Measurements from ENCODE around the gene LPXN. TPM values are rescaled to one million over a fixed set of nuclear protein-coding genes. Genes with fewer than 3 reads are reported as not detected.

The LPXN gene
- total RNA-seq, 4 donors from 2014 or later = 4.7 to 5.4 (median 5.3) TPM

DNA sequence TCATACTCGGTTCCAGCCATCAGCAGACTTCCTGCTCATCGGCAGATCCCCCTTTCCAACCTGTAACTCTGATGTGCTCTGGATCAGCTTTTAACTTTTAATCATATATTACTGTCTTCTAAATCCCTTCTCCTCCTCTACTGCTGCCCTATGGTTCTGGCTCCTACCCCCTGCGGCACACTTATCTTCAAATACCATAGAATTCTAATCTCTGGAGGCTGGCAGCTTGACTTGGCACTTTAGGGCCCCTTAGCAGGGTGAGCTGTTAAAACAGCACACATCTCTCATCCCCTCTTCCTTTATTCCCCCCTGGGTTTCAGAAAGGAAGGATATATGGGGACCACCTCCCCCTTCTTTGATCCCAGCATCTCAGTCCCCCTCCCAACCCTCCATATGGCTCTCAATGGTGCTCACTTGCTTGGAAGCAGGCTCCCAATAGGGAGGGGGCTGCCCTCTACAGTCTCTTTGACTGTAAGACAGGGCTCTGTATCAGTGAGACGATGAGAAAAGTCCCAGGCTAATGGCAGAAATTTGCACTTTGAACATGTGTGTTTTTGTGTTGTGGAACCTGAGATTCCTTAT, 42.4 kb upstream of the LPXN start:
- peaks cover 3 to 27% (median 6%) of the 10 kb centered on the region in 3 donors for H3K4me1 ChIP-seq
- no peak overlapping the region for H3K4me3 ChIP-seq
- H3K36me3 ChIP-seq = peaks cover 18 to 85% of the 10 kb centered on the region in 2 donors
- ATAC-seq = no peak
- H3K9me3 ChIP-seq = no peaks in the 10 kb centered on the region
- no peak for TF ChIP-seq CTCF (IDR thresholded peaks at IDR 0.05)
- no peak overlapping the region for H3K27ac ChIP-seq
- 55 to 81% methylated on average over 3 to 4 of the region's 4 CpGs for WGBS, 2 donors (ENCODE audit: low coverage in 1 of 2)
- H3K27me3 ChIP-seq = no peaks in the 10 kb centered on the region

DNA sequence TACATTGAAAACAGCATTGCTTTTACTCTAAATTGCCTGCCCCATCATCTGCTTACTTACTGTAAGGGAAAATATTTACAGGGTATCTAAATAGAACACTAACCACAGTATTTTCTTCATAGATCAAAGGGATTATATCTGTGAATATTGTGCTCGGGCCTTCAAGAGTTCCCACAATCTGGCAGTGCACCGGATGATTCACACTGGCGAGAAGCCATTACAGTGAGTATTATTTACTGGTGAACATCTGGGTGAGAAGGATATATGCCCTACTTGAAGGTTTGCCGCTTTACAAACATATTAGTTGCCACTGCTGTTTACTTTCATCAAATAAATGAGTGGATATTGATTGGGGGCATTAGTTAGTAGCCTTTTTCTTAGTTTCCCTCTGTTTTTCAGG, 40.9 kb upstream of the LPXN start:
- H3K27ac ChIP-seq = no peak overlapping the region
- WGBS, 2 donors (ENCODE audit: low coverage in 1 of 2) = 7 to 36% methylated on average over 4 of the region's 4 CpGs
- peak; percentile 65 for ATAC-seq

GRCh38 chr11:58615559-58615958, 39.9 kb upstream of the LPXN start:
- Histone ChIP-seq H3K4me3 (no peak overlapping the region), H3K36me3 (peaks cover 19 to 100% of the 10 kb centered on the region in 2 donors), H3K27me3 (no peaks in the 10 kb centered on the region), H3K4me1 (peaks cover 0 to 9% (median 0%) of the 10 kb centered on the region in 3 donors), H3K9me3 (no peaks in the 10 kb centered on the region), H3K27ac (no peak overlapping the region)
- TF ChIP-seq EP300 (IDR thresholded peaks at IDR 0.05) = no peak
- no peak for TF ChIP-seq POLR2AphosphoS5 (IDR thresholded peaks at IDR 0.05)
- TF ChIP-seq CTCF (IDR thresholded peaks at IDR 0.05) = no peak
- TF ChIP-seq POLR2A (IDR thresholded peaks at IDR 0.05) = no peak
- no peak for ATAC-seq
- WGBS, 2 donors (ENCODE audit: low coverage in 1 of 2) = 88 to 91% methylated on average over 1 of the region's 1 CpG

More for the DNA sequence above, 40.9 kb upstream of the LPXN start:
- Histone ChIP-seq H3K4me3 (no peak overlapping the region), H3K27me3 (no peaks in the 10 kb centered on the region), H3K36me3 (peaks cover 19 to 94% of the 10 kb centered on the region in 2 donors), H3K9me3 (no peaks in the 10 kb centered on the region), H3K4me1 (peaks cover 0 to 12% (median 0%) of the 10 kb centered on the region in 3 donors)
- no peak for TF ChIP-seq POLR2A (IDR thresholded peaks at IDR 0.05)
- peak; percentile 59 for TF ChIP-seq POLR2AphosphoS5 (IDR thresholded peaks at IDR 0.05)

DNA sequence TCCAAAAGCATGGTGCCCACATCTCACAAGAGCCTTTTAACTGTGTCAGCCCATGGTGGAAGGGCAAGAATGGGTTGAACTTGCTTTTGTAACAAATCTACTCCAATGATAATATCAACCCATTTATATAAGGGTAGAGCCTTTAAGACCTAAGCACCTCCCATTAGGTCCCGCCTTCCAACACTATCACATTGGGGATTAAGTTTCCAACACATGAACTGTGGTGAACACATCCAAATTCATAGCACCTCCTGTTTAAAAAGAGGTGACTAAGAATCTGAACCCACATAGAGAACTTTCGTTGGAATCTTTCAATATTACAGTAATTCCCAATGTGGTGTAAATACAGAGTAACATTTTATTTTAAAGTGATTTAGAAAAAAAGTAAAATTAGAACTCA, 37.6 kb upstream of the LPXN start:
- 90 to 100% methylated on average over 1 to 2 of the region's 2 CpGs for WGBS, 2 donors (ENCODE audit: low coverage in 1 of 2)
- H3K36me3 ChIP-seq = peaks cover 19 to 85% of the 10 kb centered on the region in 2 donors

GRCh38 chr11:58609723-58610122, 34.1 kb upstream of the LPXN start:
- WGBS, 2 donors (ENCODE audit: low coverage in 1 of 2) = 86 to 96% methylated on average over 7 to 8 of the region's 8 CpGs
- peaks cover 0 to 31% (median 0%) of the 10 kb centered on the region in 3 donors for H3K4me1 ChIP-seq
- ATAC-seq = no peak
- no peak overlapping the region for H3K4me3 ChIP-seq
- H3K9me3 ChIP-seq = no peaks in the 10 kb centered on the region
- no peak for TF ChIP-seq POLR2AphosphoS5 (IDR thresholded peaks at IDR 0.05)
- TF ChIP-seq POLR2A (IDR thresholded peaks at IDR 0.05) = no peak
- TF ChIP-seq CTCF (IDR thresholded peaks at IDR 0.05) = no peak
- TF ChIP-seq EP300 (IDR thresholded peaks at IDR 0.05) = no peak
- H3K36me3 ChIP-seq = peaks cover 12 to 50% of the 10 kb centered on the region in 2 donors
- H3K27me3 ChIP-seq = no peaks in the 10 kb centered on the region
- no peak overlapping the region for H3K27ac ChIP-seq

More for the DNA sequence above, 37.6 kb upstream of the LPXN start:
- Histone ChIP-seq H3K9me3 (no peaks in the 10 kb centered on the region), H3K27me3 (no peaks in the 10 kb centered on the region), H3K4me3 (no peak overlapping the region), H3K27ac (no peak overlapping the region), H3K4me1 (peaks cover 0 to 9% (median 0%) of the 10 kb centered on the region in 3 donors)
- no peak for TF ChIP-seq POLR2AphosphoS5 (IDR thresholded peaks at IDR 0.05)
- no peak for ATAC-seq

GRCh38 chr11:58608331-58608730, 32.7 kb upstream of the LPXN start:
- WGBS, 2 donors (ENCODE audit: low coverage in 1 of 2) = 83 to 92% methylated on average over 2 to 4 of the region's 5 CpGs
- TF ChIP-seq POLR2AphosphoS5 (IDR thresholded peaks at IDR 0.05) (no peak), POLR2A (IDR thresholded peaks at IDR 0.05) (no peak), CTCF (IDR thresholded peaks at IDR 0.05) (no peak), EP300 (IDR thresholded peaks at IDR 0.05) (no peak)
- ATAC-seq = no peak

More at GRCh38 chr11:58608331-58608730, 32.7 kb upstream of the LPXN start:
- Histone ChIP-seq H3K27ac (no peak overlapping the region), H3K4me1 (peaks cover 0 to 42% (median 0%) of the 10 kb centered on the region in 3 donors), H3K4me3 (no peak overlapping the region), H3K9me3 (no peaks in the 10 kb centered on the region), H3K36me3 (peaks cover 4 to 36% of the 10 kb centered on the region in 2 donors), H3K27me3 (no peaks in the 10 kb centered on the region)

Measured in gastroesophageal sphincter (tissue), 4 donors.